ENCODE results near the gene IGSF3. TPM values are rescaled to one million over a fixed set of nuclear protein-coding genes. Genes with fewer than 3 reads are reported as not detected.

Gene IGSF3
- total RNA-seq, 1 experiment from 2014 or later = 32.4 TPM

- no peaks in the 10 kb centered on the region for H3K9me3 Mint-ChIP-seq
- peaks cover 29% of the 10 kb centered on the region for H3K27me3 Mint-ChIP-seq (ENCODE audit: low read depth)
- no peak overlapping the region for H3K27ac Mint-ChIP-seq
- H3K4me1 Mint-ChIP-seq = peaks cover 36% of the 10 kb centered on the region
- ChIA-PET CTCF (interaction anchor here (0.7 to 1.7 kb wide), 7 partner anchors 36 to 444 kb away, joined by 3 to 21 read pairs (median 5); partner anchors contain the start of gene TTF2), POLR2A (interaction anchor here (1.5 kb wide), 1 partner anchor 393 kb away, joined by 4 read pairs; the partner anchor contains the start of gene TTF2)
- ATAC-seq (peak; percentile 62), DNase-seq (ENCODE audit: low spot score) (no peak)
- H3K36me3 Mint-ChIP-seq = peaks cover 6% of the 10 kb centered on the region; the same call in 1 of the 2 replicates
- H3K4me3 Mint-ChIP-seq = peak overlapping the region; percentile 83
- TF ChIP-seq FOXK1 (CRISPR knock-in tag; IDR thresholded peaks at IDR 0.05) (no peak), MXD4 (CRISPR knock-in tag; IDR thresholded peaks at IDR 0.05; ENCODE audit: borderline replicate concordance) (no peak), E2F5 (CRISPR knock-in tag; IDR thresholded peaks at IDR 0.05) (no peak), RORB (CRISPR knock-in tag; IDR thresholded peaks at IDR 0.05) (no peak), ZBTB43 (CRISPR knock-in tag; IDR thresholded peaks at IDR 0.05) (no peak), USF1 (CRISPR knock-in tag; IDR thresholded peaks at IDR 0.05) (no peak), NFYB (CRISPR knock-in tag; conservative IDR thresholded peaks at IDR 0.05; ENCODE audit: low read depth) (no peak), MAX (CRISPR knock-in tag; IDR thresholded peaks at IDR 0.05) (no peak), SP1 (CRISPR knock-in tag; conservative IDR thresholded peaks at IDR 0.05) (no peak), ZNF219 (CRISPR knock-in tag; IDR thresholded peaks at IDR 0.05; ENCODE audit: borderline replicate concordance) (no peak), IRF2 (CRISPR knock-in tag; IDR thresholded peaks at IDR 0.05; ENCODE audit: borderline replicate concordance, low read depth) (no peak), NR2C2 (CRISPR knock-in tag; IDR thresholded peaks at IDR 0.05) (no peak)
- TF ChIP-seq, protein P1, sequence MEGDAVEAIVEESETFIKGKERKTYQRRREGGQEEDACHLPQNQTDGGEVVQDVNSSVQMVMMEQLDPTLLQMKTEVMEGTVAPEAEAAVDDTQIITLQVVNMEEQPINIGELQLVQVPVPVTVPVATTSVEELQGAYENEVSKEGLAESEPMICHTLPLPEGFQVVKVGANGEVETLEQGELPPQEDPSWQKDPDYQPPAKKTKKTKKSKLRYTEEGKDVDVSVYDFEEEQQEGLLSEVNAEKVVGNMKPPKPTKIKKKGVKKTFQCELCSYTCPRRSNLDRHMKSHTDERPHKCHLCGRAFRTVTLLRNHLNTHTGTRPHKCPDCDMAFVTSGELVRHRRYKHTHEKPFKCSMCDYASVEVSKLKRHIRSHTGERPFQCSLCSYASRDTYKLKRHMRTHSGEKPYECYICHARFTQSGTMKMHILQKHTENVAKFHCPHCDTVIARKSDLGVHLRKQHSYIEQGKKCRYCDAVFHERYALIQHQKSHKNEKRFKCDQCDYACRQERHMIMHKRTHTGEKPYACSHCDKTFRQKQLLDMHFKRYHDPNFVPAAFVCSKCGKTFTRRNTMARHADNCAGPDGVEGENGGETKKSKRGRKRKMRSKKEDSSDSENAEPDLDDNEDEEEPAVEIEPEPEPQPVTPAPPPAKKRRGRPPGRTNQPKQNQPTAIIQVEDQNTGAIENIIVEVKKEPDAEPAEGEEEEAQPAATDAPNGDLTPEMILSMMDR (IDR thresholded peaks at IDR 0.05) = no peak
- TF ChIP-seq, protein P2, sequence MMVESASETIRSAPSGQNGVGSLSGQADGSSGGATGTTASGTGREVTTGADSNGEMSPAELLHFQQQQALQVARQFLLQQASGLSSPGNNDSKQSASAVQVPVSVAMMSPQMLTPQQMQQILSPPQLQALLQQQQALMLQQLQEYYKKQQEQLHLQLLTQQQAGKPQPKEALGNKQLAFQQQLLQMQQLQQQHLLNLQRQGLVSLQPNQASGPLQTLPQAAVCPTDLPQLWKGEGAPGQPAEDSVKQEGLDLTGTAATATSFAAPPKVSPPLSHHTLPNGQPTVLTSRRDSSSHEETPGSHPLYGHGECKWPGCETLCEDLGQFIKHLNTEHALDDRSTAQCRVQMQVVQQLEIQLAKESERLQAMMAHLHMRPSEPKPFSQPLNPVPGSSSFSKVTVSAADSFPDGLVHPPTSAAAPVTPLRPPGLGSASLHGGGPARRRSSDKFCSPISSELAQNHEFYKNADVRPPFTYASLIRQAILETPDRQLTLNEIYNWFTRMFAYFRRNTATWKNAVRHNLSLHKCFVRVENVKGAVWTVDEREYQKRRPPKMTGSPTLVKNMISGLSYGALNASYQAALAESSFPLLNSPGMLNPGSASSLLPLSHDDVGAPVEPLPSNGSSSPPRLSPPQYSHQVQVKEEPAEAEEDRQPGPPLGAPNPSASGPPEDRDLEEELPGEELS (CRISPR knock-in tag; IDR thresholded peaks at IDR 0.05) = no peak
Observed at GRCh38 chr1:116667078-116667574, 407 bp downstream of the IGSF3 start.

- Mint-ChIP-seq H3K9me3 (no peaks in the 10 kb centered on the region), H3K27ac (no peak overlapping the region), H3K36me3 (peaks cover 6% of the 10 kb centered on the region; the same call in 1 of the 2 replicates), H3K4me3 (peak overlapping the region; percentile 83), H3K27me3 (ENCODE audit: low read depth) (peaks cover 29% of the 10 kb centered on the region), H3K4me1 (peaks cover 36% of the 10 kb centered on the region)
- ChIA-PET CTCF (interaction anchor here (0.7 to 1.7 kb wide), 6 partner anchors 71 to 677 kb away, joined by 3 to 21 read pairs (median 6); partner anchors contain the start of gene TTF2), POLR2A (interaction anchor here (1.5 kb wide), 1 partner anchor 394 kb away, joined by 4 read pairs; the partner anchor contains the start of gene TTF2)
- ATAC-seq (no peak), DNase-seq (ENCODE audit: low spot score) (no peak)
- TF ChIP-seq OVOL2 (CRISPR knock-in tag; IDR thresholded peaks at IDR 0.05; ENCODE audit: borderline replicate concordance) = no peak
- TF ChIP-seq JAZF1 (CRISPR knock-in tag; IDR thresholded peaks at IDR 0.05) = no peak
- TF ChIP-seq, protein P3, sequence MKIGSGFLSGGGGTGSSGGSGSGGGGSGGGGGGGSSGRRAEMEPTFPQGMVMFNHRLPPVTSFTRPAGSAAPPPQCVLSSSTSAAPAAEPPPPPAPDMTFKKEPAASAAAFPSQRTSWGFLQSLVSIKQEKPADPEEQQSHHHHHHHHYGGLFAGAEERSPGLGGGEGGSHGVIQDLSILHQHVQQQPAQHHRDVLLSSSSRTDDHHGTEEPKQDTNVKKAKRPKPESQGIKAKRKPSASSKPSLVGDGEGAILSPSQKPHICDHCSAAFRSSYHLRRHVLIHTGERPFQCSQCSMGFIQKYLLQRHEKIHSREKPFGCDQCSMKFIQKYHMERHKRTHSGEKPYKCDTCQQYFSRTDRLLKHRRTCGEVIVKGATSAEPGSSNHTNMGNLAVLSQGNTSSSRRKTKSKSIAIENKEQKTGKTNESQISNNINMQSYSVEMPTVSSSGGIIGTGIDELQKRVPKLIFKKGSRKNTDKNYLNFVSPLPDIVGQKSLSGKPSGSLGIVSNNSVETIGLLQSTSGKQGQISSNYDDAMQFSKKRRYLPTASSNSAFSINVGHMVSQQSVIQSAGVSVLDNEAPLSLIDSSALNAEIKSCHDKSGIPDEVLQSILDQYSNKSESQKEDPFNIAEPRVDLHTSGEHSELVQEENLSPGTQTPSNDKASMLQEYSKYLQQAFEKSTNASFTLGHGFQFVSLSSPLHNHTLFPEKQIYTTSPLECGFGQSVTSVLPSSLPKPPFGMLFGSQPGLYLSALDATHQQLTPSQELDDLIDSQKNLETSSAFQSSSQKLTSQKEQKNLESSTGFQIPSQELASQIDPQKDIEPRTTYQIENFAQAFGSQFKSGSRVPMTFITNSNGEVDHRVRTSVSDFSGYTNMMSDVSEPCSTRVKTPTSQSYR (CRISPR knock-in tag; IDR thresholded peaks at IDR 0.05) = no peak
- TF ChIP-seq, protein P4, sequence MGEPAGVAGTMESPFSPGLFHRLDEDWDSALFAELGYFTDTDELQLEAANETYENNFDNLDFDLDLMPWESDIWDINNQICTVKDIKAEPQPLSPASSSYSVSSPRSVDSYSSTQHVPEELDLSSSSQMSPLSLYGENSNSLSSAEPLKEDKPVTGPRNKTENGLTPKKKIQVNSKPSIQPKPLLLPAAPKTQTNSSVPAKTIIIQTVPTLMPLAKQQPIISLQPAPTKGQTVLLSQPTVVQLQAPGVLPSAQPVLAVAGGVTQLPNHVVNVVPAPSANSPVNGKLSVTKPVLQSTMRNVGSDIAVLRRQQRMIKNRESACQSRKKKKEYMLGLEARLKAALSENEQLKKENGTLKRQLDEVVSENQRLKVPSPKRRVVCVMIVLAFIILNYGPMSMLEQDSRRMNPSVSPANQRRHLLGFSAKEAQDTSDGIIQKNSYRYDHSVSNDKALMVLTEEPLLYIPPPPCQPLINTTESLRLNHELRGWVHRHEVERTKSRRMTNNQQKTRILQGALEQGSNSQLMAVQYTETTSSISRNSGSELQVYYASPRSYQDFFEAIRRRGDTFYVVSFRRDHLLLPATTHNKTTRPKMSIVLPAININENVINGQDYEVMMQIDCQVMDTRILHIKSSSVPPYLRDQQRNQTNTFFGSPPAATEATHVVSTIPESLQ (CRISPR knock-in tag; IDR thresholded peaks at IDR 0.05) = no peak
- no peak for TF ChIP-seq ZNF219 (CRISPR knock-in tag; IDR thresholded peaks at IDR 0.05; ENCODE audit: borderline replicate concordance)
- TF ChIP-seq HMGA2 (CRISPR knock-in tag; IDR thresholded peaks at IDR 0.05) = no peak
Observed at GRCh38 chr1:116666187-116667077, 1.1 kb downstream of the IGSF3 start.

Data from WTC11 (cell line).